Ovary (tissue), 9 donors: Measurements from ENCODE around the gene PFKL. TPM values are rescaled to one million over a fixed set of nuclear protein-coding genes. Genes with fewer than 3 reads are reported as not detected.

ENCODE experiments used
- DNase-seq, 5 donors: peaks; one replicate each; pipeline ENCODE4 v3.0.0-alpha.2; 2019 to 2020
- H3K27ac ChIP-seq, 2 donors: fragments of 200-600 bp; one replicate each; pipeline versions ENCODE4 v1.5.1 to v1.8.0; 2019 to 2022
- H3K27me3 ChIP-seq: fragments of 200-600 bp; one replicate; pipeline ENCODE4 v1.8.0; 2022
- H3K36me3 ChIP-seq: fragments of 200-600 bp; sonication (generic); one replicate; pipeline ENCODE4 v1.5.1; 2019
- H3K4me1 ChIP-seq: one replicate; pipeline ENCODE4 v1.8.1; 2013; ENCODE audit warnings: mild to moderate bottlenecking, moderate library complexity; ENCODE audit not compliant: insufficient read depth
- H3K4me3 ChIP-seq: fragments of 200-600 bp; sonication (generic); one replicate; pipeline ENCODE4 v1.5.1; 2017
- H3K9me3 ChIP-seq, 2 donors: fragments of 200-600 bp in 1 of 2; sonication (generic) in 1 of 2; one replicate each; pipeline versions ENCODE4 v1.5.1 to v1.8.1; 2013 to 2019; ENCODE audit warnings: mild to moderate bottlenecking in 1 of 2, moderate library complexity in 1 of 2
- CTCF ChIP-seq, 3 donors: fragments of 450-650 bp in 2 of 3; fragments of 200-600 bp in 1 of 3; IDR thresholded peaks; one replicate each; pipeline versions ENCODE4 v1.5.1 to v1.8.0; 2016 to 2022; ENCODE audit warnings: antibody characterized with exemption in 3 of 3, mild to moderate bottlenecking in 1 of 3
- EP300 ChIP-seq: sonication (generic); formaldehyde crosslinking; IDR thresholded peaks from one replicate; pipeline ENCODE4 v1.6.1; 2017; ENCODE audit warnings: antibody characterized with exemption
- POLR2A ChIP-seq: fragments of 450-650 bp; IDR thresholded peaks from one replicate; pipeline ENCODE4 v1.6.1; 2017; ENCODE audit warnings: antibody characterized with exemption, mild to moderate bottlenecking, moderate library complexity
- WGBS, 3 donors: extraction: QIAGEN DNeasy Blood & Tissue Kit in 1 of 3; methylation state at CpG; one replicate each; pipeline versions ENCODE4 v1.1.5 to v1.1.7; 2013 to 2017; 5-methylcytosine and 5-hydroxymethylcytosine counted together
- intact Hi-C, 4 donors: fragments of 100-400 bp; cut with DNase I; formaldehyde crosslinking; loops; one replicate each; pipeline versions ENCODE4 v1.11.0 to v1.15.1; 2022 to 2023
- polyA plus RNA-seq, 2 donors: library from polyadenylated mRNA; stranded (reverse); fragments of 200-250 nt in 1 of 2; fragments of 350-450 nt in 1 of 2; fragmentation: Illumina TruSeq in 1 of 2; extraction: RNeasy Lipid Tissue Mini Kit (QIAGEN cat#74804) in 1 of 2; gene quantifications; one replicate each; pipeline ENCODE4 v1.2.3, GENCODE V29; 2013 to 2014
- total RNA-seq, 7 donors: library from RNA; depleted of rRNA in 2 of 7; stranded (reverse); fragments of >200 nt in 2 of 7; fragmentation: NEBNext Ultra II Directional in 3 of 7; extraction: Animal tissue kit (Norgen Biotek cat#: 25700) in 3 of 7; gene quantifications; one replicate each; pipeline versions ENCODE4 v1.1.0 to v1.2.4, GENCODE V29; 2016 to 2023
- donor health status: DM: no; HTN: no; CAD: no; lungs with moderate emphysema.
- donor health status: DM: no; HTN: no; CAD: no.
- donor health status: Bipolar disorder and iron deficiency.
- donor health status: DM: yes; HTN: yes; CAD: no.
- donor health status: DM: no; HTN: no; CAD: no.
- donor health status: DM: yes; HTN: yes; CAD: no.

PFKL gene
- total and polyA plus RNA-seq, 9 donors, result 12.6 to 104 (median 81.8) TPM

GRCh38 chr21:44296103-44296519, 3.7 kb upstream of the PFKL start:
- intact Hi-C loops, result loop anchor here in 2 of 4 donors (5.0 to 10.0 kb wide), 3 partner anchors 41 to 484 kb away; partner anchors contain the start of gene CFAP410 (in 1 of the 2)
- no peak for DNase-seq
- TF ChIP-seq CTCF (IDR thresholded peaks at IDR 0.05) (no peak), EP300 (no peak), POLR2A (no peak)
- Histone ChIP-seq H3K27ac (no peak overlapping the region), H3K4me1 (peaks cover 5% of the 10 kb centered on the region), H3K36me3 (no peaks in the 10 kb centered on the region), H3K4me3 (no peak overlapping the region), H3K27me3 (no peaks in the 10 kb centered on the region), H3K9me3 (no peaks in the 10 kb centered on the region)
- 37 to 68% (median 40%) methylated on average over 12 of the region's 12 CpGs for WGBS, 3 donors

- intact Hi-C loops, result loop anchor here in 2 of 4 donors (5.0 to 10.0 kb wide), 3 partner anchors 40 to 485 kb away; partner anchors contain the start of gene CFAP410 (in 1 of the 2)
- Histone ChIP-seq H3K4me3 (no peak overlapping the region), H3K27me3 (no peaks in the 10 kb centered on the region), H3K4me1 (peaks cover 12% of the 10 kb centered on the region), H3K9me3 (no peaks in the 10 kb centered on the region), H3K36me3 (no peaks in the 10 kb centered on the region), H3K27ac (no peak overlapping the region)
- DNase-seq, result no peak
- 53 to 63% (median 61%) methylated on average over 11 to 13 of the region's 13 CpGs for WGBS, 3 donors
- TF ChIP-seq POLR2A (no peak), EP300 (no peak), CTCF (IDR thresholded peaks at IDR 0.05) (no peak)
Measured at GRCh38 chr21:44296916-44297315, 2.9 kb upstream of the PFKL start.

GRCh38 chr21:44297525-44298290, 2.1 kb upstream of the PFKL start:
- Histone ChIP-seq H3K4me1 (peaks cover 13% of the 10 kb centered on the region), H3K36me3 (no peaks in the 10 kb centered on the region), H3K4me3 (no peak overlapping the region), H3K9me3 (no peaks in the 10 kb centered on the region), H3K27me3 (no peaks in the 10 kb centered on the region), H3K27ac (no peak overlapping the region)
- intact Hi-C loops, result loop anchor here in 2 of 4 donors (5.0 to 10.0 kb wide), 3 partner anchors 40 to 485 kb away; partner anchors contain the start of gene CFAP410 (in 1 of the 2)
- TF ChIP-seq CTCF (IDR thresholded peaks at IDR 0.05), result peak in 2 of 3 donors; percentile 45 to 58
- no peak for TF ChIP-seq EP300
- no peak for TF ChIP-seq POLR2A
- peak; percentile 64 to 83 (median 73) for DNase-seq
- WGBS, 3 donors, result 19 to 21% (median 21%) methylated on average over 22 of the region's 22 CpGs

- no peaks in the 10 kb centered on the region for H3K9me3 ChIP-seq
- intact Hi-C loops, result loop anchor here in 2 of 4 donors (5.0 to 10.0 kb wide), 3 partner anchors 39 to 486 kb away; partner anchors contain the start of gene CFAP410 (in 1 of the 2)
- WGBS, 3 donors, result 77 to 82% (median 78%) methylated on average over 2 of the region's 2 CpGs
- no peak overlapping the region for H3K4me3 ChIP-seq
- H3K4me1 ChIP-seq, result peaks cover 13% of the 10 kb centered on the region
- H3K36me3 ChIP-seq, result no peaks in the 10 kb centered on the region
- TF ChIP-seq POLR2A (no peak), CTCF (IDR thresholded peaks at IDR 0.05) (no peak), EP300 (no peak)
- no peak overlapping the region for H3K27ac ChIP-seq
- DNase-seq, result no peak
- no peaks in the 10 kb centered on the region for H3K27me3 ChIP-seq
Measured at GRCh38 chr21:44298301-44298700, 1.6 kb upstream of the PFKL start.
